NCI-H2171 (cell line): ENCODE results near the gene ALLC.

Source experiments
- DNase-seq: peaks from one replicate; lab custom pipeline; 2025; lab: John Stamatoyannopoulos, UW

The ALLC gene

GRCh38 chr2:3639653-3640052 lies 18.3 kb upstream of the ALLC start:
- no peak for DNase-seq

GRCh38 chr2:3641181-3641580 lies 16.8 kb upstream of the ALLC start:
- DNase-seq: no peak

GRCh38 chr2:3641841-3642421 lies 16.1 kb upstream of the ALLC start:
- no peak for DNase-seq

DNA sequence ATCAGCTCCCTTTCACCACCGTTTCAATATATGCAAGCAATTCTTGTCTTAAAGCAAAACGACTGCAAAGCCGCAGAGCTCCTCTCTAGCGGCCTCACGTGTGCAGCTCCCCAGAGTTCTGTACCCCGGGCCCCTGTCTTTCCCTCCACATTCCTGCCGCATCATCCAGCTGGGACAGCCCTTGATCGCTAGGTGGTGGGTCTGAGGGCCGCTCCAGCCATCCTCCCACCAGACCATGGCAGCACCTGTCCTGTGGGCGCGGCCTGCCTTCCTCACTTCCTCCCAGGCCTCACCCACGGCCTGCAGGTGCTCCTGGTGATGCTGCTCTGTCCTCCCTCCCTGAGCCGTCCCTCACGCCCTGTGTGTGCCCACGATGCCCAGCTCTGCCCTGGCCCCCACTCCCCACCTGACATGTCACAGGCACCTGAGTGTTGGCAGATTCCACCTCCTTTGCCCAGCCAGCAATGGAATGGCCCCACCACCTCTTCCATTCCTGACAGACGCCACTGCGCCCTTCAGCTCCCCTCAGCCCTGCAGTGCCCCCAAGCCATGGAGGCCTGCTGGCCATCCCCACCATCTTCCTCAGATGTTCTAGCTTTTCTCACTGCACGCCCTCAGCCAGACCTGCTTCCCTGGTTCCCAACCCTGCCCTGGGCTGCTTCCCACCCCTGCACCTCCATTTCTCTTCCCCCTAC lies 15.3 kb upstream of the ALLC start:
- no peak for DNase-seq

- no peak for DNase-seq
These were observed 14.4 kb upstream of the ALLC start for GRCh38 chr2:3643371-3644245.

DNA sequence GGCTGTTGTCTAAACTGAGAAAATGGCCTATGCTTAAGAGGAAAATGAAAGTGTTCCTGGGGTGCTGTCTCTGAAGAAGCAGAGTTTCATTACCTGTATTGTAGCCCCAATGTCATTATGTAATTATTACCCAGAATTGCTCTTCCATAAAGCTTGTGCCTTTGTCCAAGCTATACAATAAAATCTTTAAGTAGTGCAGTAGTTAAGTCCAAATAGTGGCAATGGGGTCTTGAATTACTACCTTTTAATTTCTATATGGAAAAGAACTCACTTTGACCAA lies 13.8 kb upstream of the ALLC start:
- DNase-seq: no peak

- no peak for DNase-seq
These were observed 13.0 kb upstream of the ALLC start for GRCh38 chr2:3644891-3645605.

DNA sequence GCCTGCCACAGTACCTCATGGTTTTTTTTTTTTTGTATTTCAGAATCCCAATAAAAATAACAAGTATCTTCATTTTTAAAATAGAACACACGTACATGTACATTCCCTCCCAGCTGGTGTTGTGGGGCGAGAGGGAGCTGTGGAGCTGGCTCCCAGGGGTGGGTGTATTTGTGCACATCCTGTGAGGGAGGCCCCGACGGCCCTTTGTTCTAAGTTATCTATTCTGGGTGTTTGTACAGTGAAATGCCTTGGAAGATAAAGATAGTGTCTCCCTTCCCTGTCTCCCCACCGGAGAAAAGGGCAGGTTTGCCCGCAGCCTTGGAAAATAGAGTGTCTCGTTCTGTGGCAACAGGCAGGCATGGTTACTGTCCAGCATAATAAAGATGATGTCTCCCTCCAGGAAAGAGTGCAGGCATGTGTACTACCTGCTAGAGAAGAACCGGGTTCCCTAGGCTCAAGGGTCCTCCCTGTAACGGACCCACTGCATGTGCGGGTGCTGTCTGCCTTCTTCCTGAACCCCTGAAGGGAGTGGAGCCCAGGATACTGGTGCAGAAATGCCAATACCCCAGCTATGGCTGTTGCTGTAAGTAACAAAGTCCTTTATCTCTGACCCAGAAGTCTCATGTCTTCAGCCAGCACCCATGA lies 12.1 kb upstream of the ALLC start:
- no peak for DNase-seq

- DNase-seq: no peak
These were observed 11.6 kb upstream of the ALLC start for GRCh38 chr2:3646446-3646845.

- no peak for DNase-seq
These were observed 10.8 kb upstream of the ALLC start for GRCh38 chr2:3647246-3647645.

GRCh38 chr2:3647831-3648651 lies 10.0 kb upstream of the ALLC start:
- DNase-seq: no peak

DNA sequence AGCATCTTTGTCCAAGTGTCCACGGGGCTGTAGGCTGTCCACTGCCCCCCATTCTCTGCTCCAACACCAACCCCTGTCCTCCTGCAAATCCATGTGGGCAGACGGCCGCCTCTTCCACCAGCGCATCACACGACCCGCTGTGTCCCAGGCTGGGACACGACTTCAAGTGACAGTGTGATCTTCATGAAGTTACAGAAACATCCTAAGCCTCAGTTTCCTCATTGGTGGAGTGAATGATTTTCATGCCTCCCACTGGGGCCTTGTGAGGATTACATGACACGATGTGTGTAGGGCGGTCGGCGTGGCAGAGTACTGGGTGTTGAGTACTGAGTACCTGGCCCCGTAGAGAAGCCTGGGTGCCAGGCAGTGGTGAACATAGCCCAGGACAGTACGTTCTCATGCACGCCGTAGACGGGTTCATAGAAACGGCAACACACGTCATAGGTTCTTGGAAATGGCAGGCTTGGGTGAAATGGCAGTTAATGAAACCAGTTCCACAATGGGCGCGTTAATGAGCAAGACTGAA lies 9.3 kb upstream of the ALLC start:
- DNase-seq: no peak

GRCh38 chr2:3649581-3649980 lies 8.4 kb upstream of the ALLC start:
- DNase-seq: no peak

- DNase-seq: no peak
These were observed 7.7 kb upstream of the ALLC start for GRCh38 chr2:3650140-3650920.

DNA sequence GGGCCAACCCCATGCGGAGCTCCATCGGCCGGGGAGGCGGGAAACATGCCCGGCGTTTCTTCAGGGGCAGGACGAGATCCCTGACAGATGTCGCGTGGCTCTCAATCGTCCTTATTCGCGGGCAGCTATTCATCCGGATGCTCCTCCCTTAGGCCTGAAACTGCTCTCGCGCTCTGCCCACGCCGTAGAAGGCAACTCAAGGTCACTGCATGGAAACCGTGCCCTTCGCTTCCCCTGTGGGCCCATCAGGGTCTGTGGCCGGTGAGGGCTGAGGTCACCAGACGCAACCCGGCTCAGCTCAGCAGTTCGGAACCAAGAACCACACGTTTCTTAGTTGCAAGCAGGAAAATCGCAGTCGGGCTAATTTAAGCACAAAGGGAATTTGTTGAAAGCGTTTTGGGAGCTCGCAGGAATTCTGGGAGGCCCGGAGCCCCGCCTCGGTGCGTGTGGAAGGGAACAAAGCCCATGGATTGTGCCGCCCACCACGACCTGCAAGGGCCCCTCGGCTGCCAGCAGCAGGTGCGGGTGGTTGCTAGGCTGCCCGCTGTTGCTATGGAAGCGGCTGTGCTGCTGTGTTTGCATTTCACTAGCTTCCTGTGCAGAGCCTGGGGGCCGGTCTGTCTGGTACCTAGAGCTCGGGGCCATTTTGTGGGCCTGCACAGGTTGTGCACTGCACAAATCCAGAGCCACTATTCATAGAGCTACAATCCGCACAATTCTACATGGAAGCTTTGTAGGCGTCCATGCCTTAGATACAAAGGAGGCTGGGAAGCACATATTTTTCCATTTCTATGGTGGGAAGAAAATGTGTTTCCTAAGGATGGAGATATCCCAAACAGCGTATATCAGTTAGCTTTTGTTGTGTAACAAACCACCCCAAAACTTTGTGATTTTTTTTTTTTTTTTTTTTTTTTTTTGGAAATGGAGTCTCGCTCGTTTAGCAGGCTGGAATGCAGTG lies 6.0 kb upstream of the ALLC start:
- DNase-seq: peak; percentile 97

GRCh38 chr2:3652896-3653625 lies 4.9 kb upstream of the ALLC start:
- no peak for DNase-seq

GRCh38 chr2:3654011-3654410 lies 4.0 kb upstream of the ALLC start:
- no peak for DNase-seq

GRCh38 chr2:3654531-3655225 lies 3.3 kb upstream of the ALLC start:
- no peak for DNase-seq
